Measurements from ENCODE around the gene PTPRJ.

DNA sequence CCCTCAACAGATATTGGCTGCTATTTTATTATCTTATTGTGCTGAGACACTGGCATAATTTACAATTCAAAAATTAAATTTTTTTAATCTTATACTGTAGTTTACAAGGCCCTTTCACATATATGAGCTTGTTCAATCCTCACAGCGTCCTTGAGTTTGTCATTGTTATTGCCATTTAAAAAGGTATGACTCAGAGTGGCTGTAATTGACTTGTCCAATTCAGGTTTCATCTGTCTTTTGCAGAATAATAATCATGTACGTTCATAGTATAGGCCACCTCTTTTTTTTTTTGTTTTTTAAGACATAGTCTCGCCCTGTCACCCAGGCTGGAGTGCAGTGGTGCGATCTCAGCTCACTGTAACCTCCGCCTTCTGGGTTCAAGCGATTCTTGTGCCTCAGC is 11.5 kb downstream of the PTPRJ start:
- TF ChIP-seq CTCF (conservative IDR thresholded peaks at IDR 0.05; ENCODE audit: low read depth, low read length) = no peak
- no peak for TF ChIP-seq EZH2 (IDR thresholded peaks at IDR 0.05; ENCODE audit: low read length, unreplicated experiment)
